Endothelial cell of umbilical vein (primary cell): Measurements from ENCODE around the gene TSGA10IP. TPM values are rescaled to one million over a fixed set of nuclear protein-coding genes. Genes with fewer than 3 reads are reported as not detected.

Source experiments
- BruUV-seq: library from RNA; stranded (reverse); fragments of 400-500 nt; replicated peaks from 2 replicates; lab custom pipeline; 2021; lab: Mats Ljungman, UMichigan
- CTCF ChIA-PET: fragments of 300-600, 350-600 bp; sonication (Branson Sonifier 250); formaldehyde crosslinking; loops from one replicate; lab custom pipeline; 2021; ENCODE audit warnings: antibody characterized with exemption, inconsistent platforms; lab: Charles Lee
- POLR2A ChIA-PET: fragments of 300-600, 350-600 bp; sonication (Branson Sonifier 250); formaldehyde crosslinking; loops from one replicate; lab custom pipeline; 2021; ENCODE audit warnings: antibody characterized with exemption, inconsistent platforms; lab: Charles Lee
- DNase-seq: peaks from one replicate; pipeline ENCODE4 v3.0.0-alpha.2; 2011; ENCODE audit warnings: low read depth, low spot score
- FAIRE-seq: peaks from 2 replicates; lab custom pipeline; 2011; peaks lifted over from hg19 to GRCh38; lab: Jason Lieb, UNC
- H2AFZ ChIP-seq: 2 replicates; pipeline ENCODE4 v1.6.0; 2012; ENCODE audit warnings: low read depth, low read length, control low read depth, inconsistent platforms
- H3K27ac ChIP-seq: 2 replicates; pipeline ENCODE4 v1.5.1; 2011; ENCODE audit warnings: low read depth, mild to moderate bottlenecking, control low read depth, low read length, moderate library complexity; ENCODE audit not compliant: insufficient read depth
- H3K27me3 ChIP-seq, 2 experiments: 2 replicates each; pipeline versions ENCODE4 v1.6.0 to v1.6.1; 2011; ENCODE audit warnings: low read length in 2 of 2, mixed read lengths in 1 of 2; ENCODE audit not compliant: control insufficient read depth in 2 of 2, insufficient read depth in 2 of 2
- H3K36me3 ChIP-seq, 2 experiments: 2 replicates in 1 of 2; 3 replicates in 1 of 2; pipeline ENCODE4 v1.5.1; 2011; ENCODE audit warnings: low read length in 2 of 2, mild to moderate bottlenecking in 1 of 2, moderate library complexity in 1 of 2; ENCODE audit not compliant: control insufficient read depth in 2 of 2, insufficient read depth in 2 of 2; ENCODE audit errors: extremely low read depth in 1 of 2
- H3K4me1 ChIP-seq: 3 replicates; pipeline ENCODE4 v1.5.1; 2011; ENCODE audit warnings: mild to moderate bottlenecking, low read length; ENCODE audit not compliant: control insufficient read depth, insufficient read depth; ENCODE audit errors: extremely low read depth
- H3K4me2 ChIP-seq: 2 replicates; pipeline ENCODE4 v1.6.1; 2011; ENCODE audit warnings: low read length, control low read depth, mixed read lengths; ENCODE audit not compliant: insufficient read depth
- H3K4me3 ChIP-seq, 3 experiments: fragments of 200-600 bp in 1 of 3; sonication (generic), shearing (Covaris generic) in 1 of 3; replicated peaks in 1 of 3; 2 replicates each; pipeline ENCODE4 v1.5.1; 2011 to 2016; ENCODE audit warnings: control low read depth in 3 of 3, low read length in 3 of 3, mild to moderate bottlenecking in 2 of 3, inconsistent platforms in 1 of 3, low read depth in 1 of 3, moderate library complexity in 1 of 3; ENCODE audit not compliant: insufficient read depth in 1 of 3
- H3K79me2 ChIP-seq: 2 replicates; pipeline ENCODE4 v1.6.0; 2012; ENCODE audit warnings: low read length, inconsistent platforms; ENCODE audit not compliant: control insufficient read depth, insufficient read depth
- H3K9ac ChIP-seq: replicated peaks from 2 replicates; pipeline ENCODE3; 2011; ENCODE audit warnings: low read length, control low read depth; ENCODE audit not compliant: insufficient read depth; ENCODE audit errors: extremely low read depth
- H3K9me1 ChIP-seq: replicated peaks from 3 replicates; pipeline ENCODE4 v1.6.0; 2011; ENCODE audit warnings: mild to moderate bottlenecking, low read length; ENCODE audit not compliant: control insufficient read depth, insufficient read depth; ENCODE audit errors: extremely low read depth
- H3K9me3 ChIP-seq: replicated peaks from 2 replicates; pipeline ENCODE4 v1.5.1; 2012; ENCODE audit warnings: low read length, inconsistent platforms; ENCODE audit not compliant: control insufficient read depth, insufficient read depth
- H4K20me1 ChIP-seq: replicated peaks from 2 replicates; pipeline ENCODE3; 2011; ENCODE audit warnings: mild to moderate bottlenecking, low read length; ENCODE audit not compliant: control insufficient read depth, insufficient read depth; ENCODE audit errors: extremely low read depth
- CTCF ChIP-seq, 2 donors: IDR thresholded peaks; 1 replicate in 1 of 2; 2 replicates in 1 of 2; pipeline ENCODE4 v1.5.1; 2011; ENCODE audit warnings: low read length in 2 of 2, mild to moderate bottlenecking in 2 of 2, moderate library complexity in 2 of 2, control low read depth in 1 of 2, inconsistent platforms in 1 of 2, low read depth in 1 of 2; ENCODE audit not compliant: insufficient read depth in 1 of 2; ENCODE audit errors: extremely low read depth in 1 of 2
- EZH2 ChIP-seq: IDR thresholded peaks from 2 replicates; pipeline ENCODE4 v1.6.1; 2012; ENCODE audit warnings: borderline replicate concordance, low read depth, mild to moderate bottlenecking, moderate library complexity, low read length, inconsistent platforms; ENCODE audit not compliant: severe bottlenecking
- FOS ChIP-seq: IDR thresholded peaks from 2 replicates; pipeline ENCODE4 v1.6.1; 2011; ENCODE audit warnings: mild to moderate bottlenecking, low read length, moderate library complexity, borderline replicate concordance; ENCODE audit not compliant: insufficient read depth
- GATA2 ChIP-seq: IDR thresholded peaks from 2 replicates; pipeline ENCODE4 v1.7.0; 2011; ENCODE audit warnings: low read depth, mild to moderate bottlenecking, moderate library complexity, mixed read lengths, low read length; ENCODE audit not compliant: insufficient read length, insufficient read depth
- JUN ChIP-seq: IDR thresholded peaks from 2 replicates; pipeline ENCODE4 v1.6.1; 2011; ENCODE audit warnings: borderline replicate concordance, low read depth; ENCODE audit not compliant: insufficient read length, insufficient read depth
- MAX ChIP-seq: IDR thresholded peaks from 2 replicates; pipeline ENCODE4 v1.6.1; 2011; ENCODE audit not compliant: insufficient read depth, insufficient read length
- MYC ChIP-seq: IDR thresholded peaks from one replicate; pipeline ENCODE4 v1.6.1; 2011; ENCODE audit warnings: mild to moderate bottlenecking, low read depth, low read length
- POLR2A ChIP-seq: IDR thresholded peaks from 2 replicates; pipeline ENCODE4 v1.6.1; 2012; ENCODE audit warnings: low read depth, mild to moderate bottlenecking, control low read depth, low read length
- POLR2AphosphoS5 ChIP-seq: IDR thresholded peaks from 2 replicates; pipeline ENCODE4 v1.6.1; 2012; ENCODE audit warnings: low read depth, mild to moderate bottlenecking, control low read depth, low read length, moderate library complexity; ENCODE audit not compliant: insufficient read depth
- dilution Hi-C: fragments of 300-500 bp; cut with MboI; formaldehyde crosslinking; loops from one replicate; pipeline ENCODE4 v1.15.0; 2019; ENCODE audit warnings: low sequenced_read_pairs; ENCODE audit not compliant: extremely low pct_ligation_motif_present
- intact Hi-C: fragments of 100-400 bp; cut with micrococcal nuclease; formaldehyde crosslinking; loops from one replicate; pipeline ENCODE4 v1.10.0; 2022
- polyA plus RNA-seq, 4 experiments: library from polyadenylated mRNA; depleted of rRNA in 3 of 4; stranded (reverse) in 3 of 4; unstranded in 1 of 4; fragments of >200 nt; gene quantifications; 2 replicates each; pipeline versions ENCODE4 v1.2.1 to v1.2.3, GENCODE V29; 2011 to 2012; ENCODE audit warnings: missing spikeins in 1 of 4
- total RNA-seq: library from RNA; stranded (reverse); gene quantifications from 2 replicates; pipeline ENCODE4 v1.2.3, GENCODE V29; 2021

Gene TSGA10IP
- total and polyA plus RNA-seq, 2 donors (not counting 3 experiments of a cell fraction or from before 2014, with no cell fraction given), result not detected

GRCh38 chr11:65921876-65922275 is 23.4 kb upstream of the TSGA10IP start:
- no peak overlapping the region for H3K9ac ChIP-seq
- H3K4me3 ChIP-seq, result no peak overlapping the region
- no peak overlapping the region for H3K27ac ChIP-seq
- H3K79me2 ChIP-seq, result peaks cover 31% of the 10 kb centered on the region
- no TSS peak for BruUV-seq
- DNase-seq, result no peak
- FAIRE-seq, result no peak
- H4K20me1 ChIP-seq, result no peaks in the 10 kb centered on the region
- no peaks in the 10 kb centered on the region for H3K9me1 ChIP-seq
- dilution Hi-C loops (no loop called here), intact Hi-C loops (no loop called here)
- H3K4me1 ChIP-seq, result peaks cover 26% of the 10 kb centered on the region
- ChIA-PET POLR2A (interaction anchor here (0.6 kb wide), 1 partner anchor 34 kb away, joined by 3 read pairs; the partner anchor contains the start of gene FIBP), CTCF (interaction anchor here (1.3 kb wide), 1 partner anchor 32 kb away, joined by 5 read pairs; the partner anchor contains the start of gene CCDC85B)
- no peaks in the 10 kb centered on the region for H3K27me3 ChIP-seq
- no peaks in the 10 kb centered on the region for H3K9me3 ChIP-seq
- H2AFZ ChIP-seq, result no peak overlapping the region
- H3K36me3 ChIP-seq, result peaks cover 6 to 11% of the 10 kb centered on the region in 2 experiments
- no peak overlapping the region for H3K4me2 ChIP-seq
- TF ChIP-seq POLR2AphosphoS5 (no peak), CTCF (IDR thresholded peaks at IDR 0.05; ENCODE audit: extremely low read depth in 1 of 2, insufficient read depth in 1 of 2, low read depth in 1 of 2, low read length in 2 of 2) (no peak), FOS (no peak), MYC (no peak), JUN (no peak), EZH2 (no peak), GATA2 (no peak), MAX (no peak), POLR2A (no peak)
